ENCODE data around the gene MYO15B. TPM values are rescaled to one million over a fixed set of nuclear protein-coding genes. Genes with fewer than 3 reads are reported as not detected.

Gene MYO15B
- total and polyA plus RNA-seq, 2 donors (not counting 3 experiments of a cell fraction or from before 2014, with no cell fraction given), result 10.2 to 87.8 TPM

GRCh38 chr17:75667825-75668224, 80.2 kb downstream of the MYO15B start:
- no peak for FAIRE-seq
- H3K9ac ChIP-seq (replicated peaks; ENCODE audit: extremely low read depth, insufficient read depth, low read length), result peak overlapping the region; percentile 93
- peaks cover 62% of the 10 kb centered on the region for H3K79me2 ChIP-seq (ENCODE audit: control insufficient read depth, insufficient read depth, low read length)
- no peak for DNase-seq (ENCODE audit: low read depth, low spot score)
- no peaks in the 10 kb centered on the region for H3K27me3 ChIP-seq (ENCODE audit: control insufficient read depth in 2 of 2, insufficient read depth in 2 of 2, low read length in 2 of 2)
- TF ChIP-seq POLR2AphosphoS5 (IDR thresholded peaks at IDR 0.05; ENCODE audit: insufficient read depth, low read depth, low read length) (no peak), MYC (IDR thresholded peaks at IDR 0.05; ENCODE audit: low read depth, low read length) (no peak), GATA2 (IDR thresholded peaks at IDR 0.05; ENCODE audit: insufficient read depth, insufficient read length, low read depth, low read length) (no peak), MAX (IDR thresholded peaks at IDR 0.05; ENCODE audit: insufficient read depth, insufficient read length) (no peak), CTCF (IDR thresholded peaks at IDR 0.05; ENCODE audit: extremely low read depth in 1 of 2, insufficient read depth in 1 of 2, low read depth in 1 of 2, low read length in 2 of 2) (no peak), POLR2A (IDR thresholded peaks at IDR 0.05; ENCODE audit: low read depth, low read length) (no peak), JUN (IDR thresholded peaks at IDR 0.05; ENCODE audit: borderline replicate concordance, insufficient read depth, insufficient read length, low read depth) (no peak), EZH2 (IDR thresholded peaks at IDR 0.05; ENCODE audit: borderline replicate concordance, low read depth, low read length, severe bottlenecking) (no peak), FOS (IDR thresholded peaks at IDR 0.05; ENCODE audit: borderline replicate concordance, insufficient read depth, low read length) (no peak)
- no peak overlapping the region for H2AFZ ChIP-seq (ENCODE audit: low read depth, low read length)
- H3K4me1 ChIP-seq (ENCODE audit: control insufficient read depth, extremely low read depth, insufficient read depth, low read length), result peaks cover 20% of the 10 kb centered on the region
- dilution Hi-C loops (cut with MboI; ENCODE audit: extremely low pct_ligation_motif_present, low sequenced_read_pairs) (no loop called here), intact Hi-C loops (cut with micrococcal nuclease) (no loop called here)
- H3K4me2 ChIP-seq (ENCODE audit: insufficient read depth, low read length), result peak overlapping the region; percentile 91
- no peaks in the 10 kb centered on the region for H4K20me1 ChIP-seq (replicated peaks; ENCODE audit: control insufficient read depth, extremely low read depth, insufficient read depth, low read length)
- CTCF ChIA-PET, result interaction anchor here (1.8 to 3.6 kb wide), 4 partner anchors 12 to 80 kb away, joined by 7 to 29 read pairs (median 14); partner anchors contain the start of gene SMIM5
- peak overlapping the region; percentile 74 to 95 (median 81) for H3K4me3 ChIP-seq (replicated peaks in 1 of 3; ENCODE audit: insufficient read depth in 1 of 3, low read depth in 1 of 3, low read length in 3 of 3)
- no TSS peak for BruUV-seq (replicated peaks)
- H3K9me3 ChIP-seq (replicated peaks; ENCODE audit: control insufficient read depth, insufficient read depth, low read length), result no peaks in the 10 kb centered on the region
- H3K27ac ChIP-seq (ENCODE audit: insufficient read depth, low read depth, low read length), result peak overlapping the region; percentile 86
- no peaks in the 10 kb centered on the region for H3K9me1 ChIP-seq (replicated peaks; ENCODE audit: control insufficient read depth, extremely low read depth, insufficient read depth, low read length)
- POLR2A ChIA-PET, result interaction anchor here (0.6 kb wide), 1 partner anchor 59 kb away, joined by 3 read pairs; no protein-coding TSS in a partner anchor
- H3K36me3 ChIP-seq (ENCODE audit: control insufficient read depth in 2 of 2, extremely low read depth in 1 of 2, insufficient read depth in 2 of 2, low read length in 2 of 2), result peaks cover 11 to 20% of the 10 kb centered on the region in 2 experiments
